ENCODE results near the gene PRKCSH.
A peak's percentile ranks its signal among the peaks of the same experiment; 100 is the strongest.

The PRKCSH gene

DNA sequence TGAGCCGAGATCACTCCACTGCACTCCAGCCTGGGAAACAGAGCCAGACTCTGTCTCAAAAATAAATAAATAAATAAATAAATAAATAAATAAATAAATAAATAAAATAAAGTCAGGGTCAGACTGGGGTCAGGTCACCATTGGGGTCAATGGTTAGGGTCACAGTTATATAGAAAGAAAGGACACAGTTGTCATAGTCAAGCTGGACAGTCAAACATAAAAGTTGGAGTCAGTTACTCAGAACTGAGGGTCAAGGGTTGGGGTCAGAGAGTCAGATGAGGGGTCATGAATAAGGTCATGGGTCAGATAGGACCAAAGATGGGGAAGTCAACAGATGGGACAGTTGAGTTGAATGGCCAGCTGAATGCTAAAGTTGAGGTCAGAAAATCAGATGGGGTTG lies 34.6 kb upstream of the PRKCSH start:
- H3K9me3 ChIP-seq (ENCODE audit: control insufficient read depth, insufficient read depth, low read depth, low read length): no peaks in the 10 kb centered on the region
- CTCF ChIA-PET: interaction anchor here (0.6 kb wide), 1 partner anchor 54 kb away, joined by 3 read pairs; the partner anchor contains the start of gene CCDC159
- POLR2A ChIA-PET: no interaction called here
- no peaks in the 10 kb centered on the region for H3K4me1 ChIP-seq (ENCODE audit: control insufficient read depth, insufficient read depth, low read length)
- H3K4me3 ChIP-seq (ENCODE audit: low read depth, low read length): no peak overlapping the region
- H3K27ac ChIP-seq (ENCODE audit: extremely low read depth, low read depth, low read length): no peak overlapping the region
- H3K36me3 ChIP-seq (ENCODE audit: control insufficient read depth in 2 of 2, insufficient read depth in 1 of 2, low read length in 2 of 2): no peaks in the 10 kb centered on the region
- TF ChIP-seq ZNF624 (tag by site-specific recombination; IDR thresholded peaks at IDR 0.05) (no peak), ZBTB1 (tag by site-specific recombination; IDR thresholded peaks at IDR 0.05) (0 out of 2 replicates have a peak, but pooled peaks have one; percentile 31), ZBTB20 (tag by site-specific recombination; IDR thresholded peaks at IDR 0.05) (no peak), ZBTB21 (tag by site-specific recombination; IDR thresholded peaks at IDR 0.05) (peak; percentile 50; the same call in 1 of the 2 replicates), ZNF560 (tag by site-specific recombination; IDR thresholded peaks at IDR 0.05; ENCODE audit: borderline replicate concordance) (peak; percentile 95), GLI2 (tag by site-specific recombination; IDR thresholded peaks at IDR 0.05; ENCODE audit: borderline replicate concordance, low read depth) (peak; percentile 49; the same call in 1 of the 2 replicates), ZNF202 (tag by site-specific recombination; IDR thresholded peaks at IDR 0.05; ENCODE audit: borderline replicate concordance) (peak; percentile 96), ZNF184 (tag by site-specific recombination; IDR thresholded peaks at IDR 0.05) (no peak), ZNF433 (tag by site-specific recombination; IDR thresholded peaks at IDR 0.05; ENCODE audit: low read depth) (peak; percentile 97), ZBTB48 (tag by site-specific recombination; IDR thresholded peaks at IDR 0.05) (no peak), ZNF292 (tag by site-specific recombination; IDR thresholded peaks at IDR 0.05; ENCODE audit: borderline replicate concordance, low read depth) (no peak), ZNF639 (tag by site-specific recombination; IDR thresholded peaks at IDR 0.05) (no peak), OVOL3 (tag by site-specific recombination; IDR thresholded peaks at IDR 0.05) (no peak), ZBTB6 (tag by site-specific recombination; IDR thresholded peaks at IDR 0.05) (no peak), ZNF335 (tag by site-specific recombination; conservative IDR thresholded peaks at IDR 0.05) (no peak), ZNF16 (tag by site-specific recombination; IDR thresholded peaks at IDR 0.05; ENCODE audit: low read depth) (no peak), ZNF658 (tag by site-specific recombination; IDR thresholded peaks at IDR 0.05) (no peak), PRDM4 (tag by site-specific recombination; IDR thresholded peaks at IDR 0.05) (no peak), ZNF354C (tag by site-specific recombination; IDR thresholded peaks at IDR 0.05; ENCODE audit: borderline replicate concordance, low read depth) (no peak), ZNF394 (tag by site-specific recombination; IDR thresholded peaks at IDR 0.05; ENCODE audit: borderline replicate concordance) (peak; percentile 97)
- TF ChIP-seq, protein P1, sequence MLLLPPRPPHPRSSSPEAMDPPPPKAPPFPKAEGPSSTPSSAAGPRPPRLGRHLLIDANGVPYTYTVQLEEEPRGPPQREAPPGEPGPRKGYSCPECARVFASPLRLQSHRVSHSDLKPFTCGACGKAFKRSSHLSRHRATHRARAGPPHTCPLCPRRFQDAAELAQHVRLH (tag by site-specific recombination; IDR thresholded peaks at IDR 0.05): 0 out of 2 replicates have a peak, but pooled peaks have one; percentile 43
- TF ChIP-seq, protein P2, sequence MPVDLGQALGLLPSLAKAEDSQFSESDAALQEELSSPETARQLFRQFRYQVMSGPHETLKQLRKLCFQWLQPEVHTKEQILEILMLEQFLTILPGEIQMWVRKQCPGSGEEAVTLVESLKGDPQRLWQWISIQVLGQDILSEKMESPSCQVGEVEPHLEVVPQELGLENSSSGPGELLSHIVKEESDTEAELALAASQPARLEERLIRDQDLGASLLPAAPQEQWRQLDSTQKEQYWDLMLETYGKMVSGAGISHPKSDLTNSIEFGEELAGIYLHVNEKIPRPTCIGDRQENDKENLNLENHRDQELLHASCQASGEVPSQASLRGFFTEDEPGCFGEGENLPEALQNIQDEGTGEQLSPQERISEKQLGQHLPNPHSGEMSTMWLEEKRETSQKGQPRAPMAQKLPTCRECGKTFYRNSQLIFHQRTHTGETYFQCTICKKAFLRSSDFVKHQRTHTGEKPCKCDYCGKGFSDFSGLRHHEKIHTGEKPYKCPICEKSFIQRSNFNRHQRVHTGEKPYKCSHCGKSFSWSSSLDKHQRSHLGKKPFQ (tag by site-specific recombination; IDR thresholded peaks at IDR 0.05): 0 out of 2 replicates have a peak, but pooled peaks have one; percentile 25
- TF ChIP-seq, protein P3, sequence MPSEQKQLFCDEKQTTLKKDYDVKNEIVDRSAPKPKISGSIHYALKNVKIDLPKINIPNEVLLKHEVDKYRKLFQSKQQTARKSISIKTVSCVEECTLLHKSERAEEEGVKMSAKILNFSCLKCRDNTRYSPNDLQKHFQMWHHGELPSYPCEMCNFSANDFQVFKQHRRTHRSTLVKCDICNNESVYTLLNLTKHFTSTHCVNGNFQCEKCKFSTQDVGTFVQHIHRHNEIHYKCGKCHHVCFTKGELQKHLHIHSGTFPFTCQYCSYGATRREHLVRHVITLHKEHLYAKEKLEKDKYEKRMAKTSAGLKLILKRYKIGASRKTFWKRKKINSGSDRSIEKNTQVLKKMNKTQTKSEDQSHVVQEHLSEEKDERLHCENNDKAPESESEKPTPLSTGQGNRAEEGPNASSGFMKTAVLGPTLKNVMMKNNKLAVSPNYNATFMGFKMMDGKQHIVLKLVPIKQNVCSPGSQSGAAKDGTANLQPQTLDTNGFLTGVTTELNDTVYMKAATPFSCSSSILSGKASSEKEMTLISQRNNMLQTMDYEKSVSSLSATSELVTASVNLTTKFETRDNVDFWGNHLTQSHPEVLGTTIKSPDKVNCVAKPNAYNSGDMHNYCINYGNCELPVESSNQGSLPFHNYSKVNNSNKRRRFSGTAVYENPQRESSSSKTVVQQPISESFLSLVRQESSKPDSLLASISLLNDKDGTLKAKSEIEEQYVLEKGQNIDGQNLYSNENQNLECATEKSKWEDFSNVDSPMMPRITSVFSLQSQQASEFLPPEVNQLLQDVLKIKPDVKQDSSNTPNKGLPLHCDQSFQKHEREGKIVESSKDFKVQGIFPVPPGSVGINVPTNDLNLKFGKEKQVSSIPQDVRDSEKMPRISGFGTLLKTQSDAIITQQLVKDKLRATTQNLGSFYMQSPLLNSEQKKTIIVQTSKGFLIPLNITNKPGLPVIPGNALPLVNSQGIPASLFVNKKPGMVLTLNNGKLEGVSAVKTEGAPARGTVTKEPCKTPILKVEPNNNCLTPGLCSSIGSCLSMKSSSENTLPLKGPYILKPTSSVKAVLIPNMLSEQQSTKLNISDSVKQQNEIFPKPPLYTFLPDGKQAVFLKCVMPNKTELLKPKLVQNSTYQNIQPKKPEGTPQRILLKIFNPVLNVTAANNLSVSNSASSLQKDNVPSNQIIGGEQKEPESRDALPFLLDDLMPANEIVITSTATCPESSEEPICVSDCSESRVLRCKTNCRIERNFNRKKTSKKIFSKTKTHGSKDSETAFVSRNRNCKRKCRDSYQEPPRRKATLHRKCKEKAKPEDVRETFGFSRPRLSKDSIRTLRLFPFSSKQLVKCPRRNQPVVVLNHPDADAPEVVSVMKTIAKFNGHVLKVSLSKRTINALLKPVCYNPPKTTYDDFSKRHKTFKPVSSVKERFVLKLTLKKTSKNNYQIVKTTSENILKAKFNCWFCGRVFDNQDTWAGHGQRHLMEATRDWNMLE (tag by site-specific recombination; conservative IDR thresholded peaks at IDR 0.05; ENCODE audit: low read depth): peak; percentile 94
